Measurements from ENCODE around the gene NHERF2. TPM values are rescaled to one million over a fixed set of nuclear protein-coding genes. Genes with fewer than 3 reads are reported as not detected.

Gene NHERF2
- total RNA-seq, 3 donors from 2014 or later = 54.5 to 65.4 (median 60.0) TPM

DNA sequence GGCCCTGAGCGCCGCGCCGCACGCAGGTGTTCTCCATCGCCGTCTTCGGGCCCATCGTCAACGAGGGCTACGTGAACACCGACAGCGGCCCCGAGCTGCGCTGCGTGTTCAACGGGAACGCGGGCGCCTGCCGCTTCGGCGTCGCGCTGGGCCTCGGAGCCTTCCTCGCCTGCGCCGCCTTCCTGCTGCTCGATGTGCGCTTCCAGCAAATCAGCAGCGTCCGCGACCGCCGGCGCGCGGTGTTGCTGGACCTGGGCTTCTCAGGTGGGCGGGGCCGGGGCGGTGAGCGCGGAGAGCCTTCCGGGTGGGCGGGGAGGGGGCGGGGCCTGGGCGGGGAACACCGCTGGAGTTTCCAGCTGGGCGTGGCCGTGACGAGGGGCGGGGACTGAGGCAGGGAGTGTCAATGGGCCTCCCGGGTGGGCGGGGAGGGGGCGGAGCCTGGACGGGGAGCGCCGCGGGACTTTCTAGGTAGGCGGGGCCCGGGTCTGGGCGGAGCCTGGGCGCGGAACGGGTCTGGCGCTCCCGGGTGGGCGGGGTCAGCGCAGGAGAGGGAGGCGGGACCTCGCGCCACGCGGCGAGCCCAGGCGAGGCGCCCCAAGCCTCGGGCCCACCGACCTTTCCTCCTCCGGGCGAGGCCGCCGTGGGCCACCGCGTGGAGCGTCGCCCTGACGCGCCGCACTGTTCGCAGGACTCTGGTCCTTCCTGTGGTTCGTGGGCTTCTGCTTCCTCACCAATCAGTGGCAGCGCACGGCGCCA, 34.6 kb upstream of the NHERF2 start:
- Histone ChIP-seq H3K36me3 (ENCODE audit: low read depth) (no peaks in the 10 kb centered on the region), H3K4me3 (no peak overlapping the region), H3K4me1 (ENCODE audit: low read depth) (peaks cover 28% of the 10 kb centered on the region), H3K9me3 (no peaks in the 10 kb centered on the region)
- intact Hi-C loops (cut with DNase I, micrococcal nuclease) = no loop called here
- DNase-seq (peak; percentile 97 to 98 (median 98)), ATAC-seq (peak; percentile 84)
- TF ChIP-seq, protein P1, sequence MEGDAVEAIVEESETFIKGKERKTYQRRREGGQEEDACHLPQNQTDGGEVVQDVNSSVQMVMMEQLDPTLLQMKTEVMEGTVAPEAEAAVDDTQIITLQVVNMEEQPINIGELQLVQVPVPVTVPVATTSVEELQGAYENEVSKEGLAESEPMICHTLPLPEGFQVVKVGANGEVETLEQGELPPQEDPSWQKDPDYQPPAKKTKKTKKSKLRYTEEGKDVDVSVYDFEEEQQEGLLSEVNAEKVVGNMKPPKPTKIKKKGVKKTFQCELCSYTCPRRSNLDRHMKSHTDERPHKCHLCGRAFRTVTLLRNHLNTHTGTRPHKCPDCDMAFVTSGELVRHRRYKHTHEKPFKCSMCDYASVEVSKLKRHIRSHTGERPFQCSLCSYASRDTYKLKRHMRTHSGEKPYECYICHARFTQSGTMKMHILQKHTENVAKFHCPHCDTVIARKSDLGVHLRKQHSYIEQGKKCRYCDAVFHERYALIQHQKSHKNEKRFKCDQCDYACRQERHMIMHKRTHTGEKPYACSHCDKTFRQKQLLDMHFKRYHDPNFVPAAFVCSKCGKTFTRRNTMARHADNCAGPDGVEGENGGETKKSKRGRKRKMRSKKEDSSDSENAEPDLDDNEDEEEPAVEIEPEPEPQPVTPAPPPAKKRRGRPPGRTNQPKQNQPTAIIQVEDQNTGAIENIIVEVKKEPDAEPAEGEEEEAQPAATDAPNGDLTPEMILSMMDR (IDR thresholded peaks at IDR 0.05) = no peak

DNA sequence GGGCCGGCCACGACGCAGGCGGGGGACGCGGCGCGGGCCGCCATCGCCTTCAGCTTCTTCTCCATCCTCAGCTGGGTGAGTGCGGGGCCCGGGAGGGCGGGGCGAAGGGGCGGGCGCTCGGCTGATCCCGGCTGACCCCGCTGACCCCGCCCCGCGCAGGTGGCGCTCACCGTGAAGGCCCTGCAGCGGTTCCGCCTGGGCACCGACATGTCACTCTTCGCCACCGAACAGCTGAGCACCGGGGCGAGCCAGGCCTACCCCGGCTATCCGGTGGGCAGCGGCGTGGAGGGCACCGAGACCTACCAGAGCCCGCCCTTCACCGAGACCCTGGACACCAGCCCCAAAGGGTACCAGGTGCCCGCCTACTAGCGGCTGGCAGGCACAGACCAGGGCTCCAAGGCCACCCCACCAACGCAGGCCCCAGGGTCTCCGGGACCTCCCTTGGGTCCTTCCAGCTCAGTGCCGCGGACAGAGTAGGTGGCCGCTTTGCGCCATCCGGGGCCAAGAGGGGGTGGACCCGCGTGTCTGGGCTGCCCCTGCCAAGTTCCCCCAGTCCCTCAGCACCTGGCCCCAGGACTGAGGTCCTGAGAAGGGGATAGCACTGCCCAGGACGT, 33.9 kb upstream of the NHERF2 start:
- Histone ChIP-seq H3K36me3 (ENCODE audit: low read depth) (no peaks in the 10 kb centered on the region), H3K4me3 (no peak overlapping the region), H3K4me1 (ENCODE audit: low read depth) (peaks cover 28% of the 10 kb centered on the region), H3K9me3 (no peaks in the 10 kb centered on the region)
- TF ChIP-seq, protein P1 (IDR thresholded peaks at IDR 0.05) = no peak
- intact Hi-C loops (cut with DNase I, micrococcal nuclease) = no loop called here
- ATAC-seq = no peak
- peak in 1 of 3 donors; percentile 82 for DNase-seq

DNA sequence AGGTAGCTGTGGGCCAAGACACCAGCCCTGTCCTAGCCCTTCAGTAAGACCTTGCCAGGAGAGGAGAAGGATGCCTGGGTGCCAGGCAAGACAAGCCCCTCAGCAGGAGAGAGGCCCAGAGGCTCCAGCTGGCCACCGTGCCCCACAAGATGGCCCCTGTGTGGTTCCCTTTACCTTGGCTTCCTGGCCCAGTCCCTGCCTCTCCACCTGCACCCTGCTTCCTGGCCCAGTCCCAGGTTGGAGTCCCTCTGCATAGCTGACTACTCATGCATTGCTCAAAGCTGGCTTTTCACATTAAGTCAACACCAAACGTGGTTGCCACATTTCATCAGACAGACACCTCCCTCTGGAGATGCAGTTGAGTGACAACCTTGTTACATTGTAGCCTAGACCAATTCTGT, 33.0 kb upstream of the NHERF2 start:
- TF ChIP-seq, protein P1 (IDR thresholded peaks at IDR 0.05) = no peak
- intact Hi-C loops (cut with DNase I, micrococcal nuclease) = no loop called here
- ATAC-seq (no peak), DNase-seq (no peak)
- Histone ChIP-seq H3K9me3 (no peaks in the 10 kb centered on the region), H3K4me1 (ENCODE audit: low read depth) (peaks cover 28% of the 10 kb centered on the region), H3K4me3 (no peak overlapping the region), H3K36me3 (ENCODE audit: low read depth) (no peaks in the 10 kb centered on the region)

DNA sequence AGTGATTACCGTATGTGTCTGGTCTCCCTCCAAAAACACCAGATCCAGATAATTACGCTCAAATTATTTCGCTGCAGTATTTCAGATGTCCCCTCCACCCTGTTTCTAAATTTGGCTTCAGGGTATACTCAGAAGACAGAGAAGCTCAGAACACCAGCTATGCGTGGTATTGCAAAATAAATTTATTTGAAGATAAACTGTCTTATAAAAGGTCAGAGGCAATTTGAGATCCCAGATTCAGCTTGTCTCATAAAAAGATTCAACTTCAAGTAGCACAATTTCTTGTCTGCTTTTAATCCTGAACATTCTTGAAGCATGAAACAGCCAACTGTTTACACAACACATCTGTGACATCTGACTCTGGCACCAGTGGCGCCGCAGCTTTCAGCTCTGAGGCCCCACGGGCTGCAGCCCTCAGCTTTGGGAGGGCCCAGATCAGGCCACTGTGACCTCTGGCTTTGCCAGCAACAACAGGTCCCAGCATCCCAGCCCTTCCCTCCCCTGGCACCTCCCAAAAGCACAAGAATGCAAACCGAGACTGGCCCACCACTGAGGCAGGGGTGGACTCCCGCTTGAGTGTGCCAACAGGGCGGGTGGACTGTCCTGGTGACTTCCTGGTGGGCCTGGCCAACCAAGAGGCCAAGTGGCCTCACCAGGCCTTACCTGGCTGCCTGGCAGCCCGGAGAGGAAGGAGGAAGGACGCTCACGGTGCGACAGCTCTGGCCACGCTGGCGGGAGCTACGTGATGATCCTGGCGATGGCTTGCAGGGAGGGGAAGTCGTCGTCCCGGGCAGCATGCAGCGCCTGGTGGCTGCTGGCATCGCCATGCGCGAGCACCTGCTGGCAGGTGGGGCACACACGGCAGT, 29.0 kb upstream of the NHERF2 start:
- intact Hi-C loops (cut with DNase I, micrococcal nuclease) = no loop called here
- Histone ChIP-seq H3K9me3 (no peaks in the 10 kb centered on the region), H3K4me3 (no peak overlapping the region), H3K4me1 (ENCODE audit: low read depth) (peaks cover 4% of the 10 kb centered on the region), H3K36me3 (ENCODE audit: low read depth) (peaks cover 17% of the 10 kb centered on the region)
- DNase-seq (peak in 1 of 3 donors; percentile 33), ATAC-seq (no peak)
- TF ChIP-seq, protein P1 (IDR thresholded peaks at IDR 0.05) = no peak

DNA sequence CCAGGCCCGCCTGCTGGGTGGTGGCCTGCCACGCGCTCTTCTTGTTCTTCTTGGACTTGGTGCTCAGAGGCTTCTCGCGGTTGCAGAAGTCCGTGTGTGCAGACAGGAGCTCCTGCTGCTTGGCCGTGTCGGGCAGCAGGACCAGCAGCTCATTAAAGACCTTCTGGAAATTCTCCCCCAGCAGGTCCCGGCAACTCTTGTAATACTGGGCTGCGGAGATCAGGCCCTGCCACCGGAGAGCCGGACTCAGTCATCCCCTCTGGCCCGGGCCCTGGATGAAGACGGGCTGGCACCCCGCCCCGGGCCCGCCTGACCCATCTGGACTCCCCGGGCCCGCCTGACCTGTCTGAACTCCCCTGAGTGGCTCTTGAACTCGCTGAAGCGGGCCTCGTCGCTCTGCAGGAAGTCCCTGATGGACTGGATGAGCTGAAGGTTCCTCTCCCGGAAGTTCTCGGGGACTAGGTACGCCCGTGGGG, 28.3 kb upstream of the NHERF2 start:
- TF ChIP-seq, protein P1 (IDR thresholded peaks at IDR 0.05) = no peak
- no peaks in the 10 kb centered on the region for H3K9me3 ChIP-seq
- no peak for ATAC-seq
- H3K4me1 ChIP-seq (ENCODE audit: low read depth) = peaks cover 4% of the 10 kb centered on the region
- intact Hi-C loops (cut with DNase I, micrococcal nuclease) = no loop called here
- H3K36me3 ChIP-seq (ENCODE audit: low read depth) = peaks cover 17% of the 10 kb centered on the region
- H3K4me3 ChIP-seq = no peak overlapping the region
- no peak for DNase-seq
